HL-60 (cell line): Measurements from ENCODE around the gene DIAPH1.

Experiments
- DNase-seq, 2 experiments: peaks; one replicate each; pipeline ENCODE4 v3.0.0-alpha.2; 2010 to 2020; ENCODE audit warnings: low read depth in 1 of 2, low spot score in 1 of 2
- H3K27ac ChIP-seq: fragments of 250-450 bp; sonication (Bioruptor Pico); replicated peaks from 2 replicates; pipeline ENCODE4 v1.5.1; 2020; ENCODE audit warnings: mild to moderate bottlenecking, moderate library complexity
- H3K27me3 ChIP-seq: fragments of 250-450 bp; sonication (Bioruptor Pico); 2 replicates; pipeline ENCODE4 v1.5.1; 2021; ENCODE audit warnings: mild to moderate bottlenecking, moderate library complexity; ENCODE audit not compliant: insufficient read depth, poor library complexity, severe bottlenecking
- H3K4me3 ChIP-seq: replicated peaks from 2 replicates; pipeline ENCODE4 v1.5.1; 2011; ENCODE audit warnings: mild to moderate bottlenecking, control low read depth, low read length; ENCODE audit not compliant: insufficient read depth
- CTCF ChIP-seq: IDR thresholded peaks from one replicate; pipeline ENCODE4 v1.5.1; 2011; ENCODE audit warnings: low read length, control low read depth, inconsistent platforms; ENCODE audit not compliant: insufficient read depth
- GABPA ChIP-seq: IDR thresholded peaks from 2 replicates; pipeline ENCODE4 v1.6.1; 2012; ENCODE audit warnings: low read depth
- POLR2AphosphoS5 ChIP-seq: IDR thresholded peaks from 2 replicates; pipeline ENCODE4 v1.6.1; 2012; ENCODE audit warnings: low read depth
- REST ChIP-seq: IDR thresholded peaks from 2 replicates; pipeline ENCODE4 v1.6.1; 2012; ENCODE audit warnings: low read depth; ENCODE audit not compliant: insufficient replicate concordance
- SPI1 ChIP-seq: IDR thresholded peaks from 2 replicates; pipeline ENCODE4 v1.6.1; 2012; ENCODE audit warnings: low read depth, mild to moderate bottlenecking, borderline replicate concordance

Gene DIAPH1

DNA sequence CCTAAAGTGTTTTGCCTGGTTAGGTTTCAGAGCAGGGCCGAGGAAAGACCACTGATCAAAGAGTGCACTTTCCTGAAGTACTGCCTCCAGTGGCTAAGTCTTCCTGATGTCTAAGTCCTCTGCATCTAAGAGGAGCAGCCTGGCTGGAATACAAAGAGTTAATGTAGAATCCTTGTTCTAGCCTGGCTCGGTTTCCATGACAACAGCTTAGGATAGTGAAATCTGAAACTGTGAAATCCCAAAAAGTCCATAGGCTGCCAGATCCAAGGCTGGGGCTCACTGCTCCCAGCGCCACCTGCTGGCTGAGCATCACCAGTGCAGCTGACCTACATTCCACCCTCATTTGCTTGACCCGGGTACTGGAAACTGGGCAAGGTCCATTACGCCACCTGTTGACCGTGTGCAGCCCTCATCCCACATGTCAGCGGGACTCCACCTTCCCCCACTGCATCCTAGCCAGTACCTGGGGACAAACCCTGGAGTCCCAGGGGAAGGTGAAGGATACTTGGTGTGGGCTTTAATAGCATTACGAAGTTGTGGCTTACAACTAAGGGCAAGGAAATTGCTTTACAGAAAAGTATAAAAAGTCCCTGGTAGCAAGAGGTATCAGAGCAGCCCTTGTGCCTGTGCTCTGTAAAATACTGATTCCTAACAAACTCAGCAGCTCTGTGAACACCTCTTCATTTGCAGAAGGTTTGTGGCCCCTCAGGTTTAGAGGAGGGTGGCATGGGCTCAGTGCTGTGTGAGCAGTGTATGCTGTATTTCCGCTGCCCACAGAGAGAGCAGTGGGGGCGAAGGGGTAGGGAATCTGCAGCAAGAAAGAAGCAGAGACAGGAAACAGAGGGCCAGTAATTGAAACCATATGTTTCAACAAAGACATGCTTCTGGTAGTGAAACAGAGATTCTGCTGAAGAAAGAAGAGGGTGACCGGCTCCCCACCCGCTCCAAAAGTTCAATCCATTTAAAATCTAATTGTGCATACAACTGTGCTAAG lies 93.9 kb downstream of the DIAPH1 start:
- H3K27me3 ChIP-seq: no peaks in the 10 kb centered on the region
- no peak for TF ChIP-seq SPI1
- TF ChIP-seq CTCF: peak; percentile 99
- TF ChIP-seq POLR2AphosphoS5: peak; percentile 51; the same call in 1 of the 2 replicates
- DNase-seq: peak; percentile 58 to 75
- H3K27ac ChIP-seq: no peak overlapping the region
- no peak overlapping the region for H3K4me3 ChIP-seq

GRCh38 chr5:141523991-141524390 lies 94.8 kb downstream of the DIAPH1 start:
- H3K27me3 ChIP-seq: no peaks in the 10 kb centered on the region
- TF ChIP-seq CTCF (no peak), POLR2AphosphoS5 (no peak), REST (no peak), SPI1 (no peak), GABPA (no peak)
- no peak overlapping the region for H3K27ac ChIP-seq
- no peak for DNase-seq
- no peak overlapping the region for H3K4me3 ChIP-seq

- Histone ChIP-seq H3K27me3 (no peaks in the 10 kb centered on the region), H3K27ac (no peak overlapping the region), H3K4me3 (no peak overlapping the region)
- TF ChIP-seq GABPA (no peak), CTCF (no peak), REST (no peak), POLR2AphosphoS5 (no peak), SPI1 (no peak)
- no peak for DNase-seq
Observed at GRCh38 chr5:141522301-141522700, 96.5 kb downstream of the DIAPH1 start.
